Epithelial cell of esophagus (primary cell): ENCODE measurements around the gene NR3C2.
"Not testable (repeated sequence)": the region's sequence is repeated elsewhere in the genome, so short reads cannot be mapped to it uniquely, and the experiment has no call there.

ENCODE experiments used
- DNase-seq: peaks from one replicate; pipeline ENCODE4 v3.0.0; 2010; ENCODE audit warnings: low read depth
- H3K4me3 ChIP-seq: 2 replicates; pipeline ENCODE4 v1.5.1; 2011; ENCODE audit warnings: mild to moderate bottlenecking, low read length, control low read depth
- TF ChIP-seq, protein P1 (sequence below): IDR thresholded peaks from 2 replicates; pipeline ENCODE4 v1.5.1; 2011; ENCODE audit warnings: low read depth, mild to moderate bottlenecking, low read length, control low read depth, inconsistent platforms; ENCODE audit not compliant: insufficient read depth; ENCODE audit errors: missing control alignments

Gene NR3C2

DNA sequence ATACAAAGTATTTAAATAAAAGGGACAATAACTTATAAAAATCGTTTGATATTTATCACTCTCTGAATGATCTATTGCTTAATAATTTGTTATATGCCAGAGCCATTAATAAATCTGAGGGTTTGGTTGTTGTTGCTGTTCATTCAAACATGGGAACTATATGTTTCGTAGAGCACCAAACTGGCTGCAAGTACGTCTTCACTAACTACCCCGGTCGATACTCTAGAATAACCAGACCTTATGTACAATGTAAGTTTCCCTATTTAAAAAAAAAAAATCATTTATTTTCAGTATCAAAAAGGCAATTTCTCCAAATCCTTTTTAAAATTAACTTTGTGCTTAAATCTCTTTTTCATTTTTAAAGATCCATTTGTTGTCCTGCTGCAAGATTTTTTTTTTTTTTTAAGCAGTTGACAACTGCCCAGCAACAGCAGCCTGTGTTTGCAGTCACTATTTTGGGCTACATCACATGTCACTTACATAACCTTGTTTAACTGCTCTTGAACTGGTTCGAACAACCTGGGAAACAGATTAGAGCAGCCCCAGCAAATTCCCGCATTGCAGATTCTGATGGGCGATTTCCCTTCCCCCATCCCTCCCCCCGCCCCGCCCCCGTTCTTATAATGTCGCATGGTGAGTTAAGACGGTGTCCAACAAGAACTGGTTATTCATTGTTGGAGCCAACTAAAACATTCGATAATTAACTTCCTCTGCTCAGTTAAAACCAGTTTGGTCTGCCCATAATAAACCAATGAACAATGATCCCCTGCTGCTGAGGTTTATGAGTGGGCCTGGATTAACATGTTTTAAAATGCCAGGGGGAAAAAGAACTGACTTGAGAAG, 238.9 kb downstream of the NR3C2 start:
- H3K4me3 ChIP-seq = no peak overlapping the region
- no peak for DNase-seq
- TF ChIP-seq, protein P1, sequence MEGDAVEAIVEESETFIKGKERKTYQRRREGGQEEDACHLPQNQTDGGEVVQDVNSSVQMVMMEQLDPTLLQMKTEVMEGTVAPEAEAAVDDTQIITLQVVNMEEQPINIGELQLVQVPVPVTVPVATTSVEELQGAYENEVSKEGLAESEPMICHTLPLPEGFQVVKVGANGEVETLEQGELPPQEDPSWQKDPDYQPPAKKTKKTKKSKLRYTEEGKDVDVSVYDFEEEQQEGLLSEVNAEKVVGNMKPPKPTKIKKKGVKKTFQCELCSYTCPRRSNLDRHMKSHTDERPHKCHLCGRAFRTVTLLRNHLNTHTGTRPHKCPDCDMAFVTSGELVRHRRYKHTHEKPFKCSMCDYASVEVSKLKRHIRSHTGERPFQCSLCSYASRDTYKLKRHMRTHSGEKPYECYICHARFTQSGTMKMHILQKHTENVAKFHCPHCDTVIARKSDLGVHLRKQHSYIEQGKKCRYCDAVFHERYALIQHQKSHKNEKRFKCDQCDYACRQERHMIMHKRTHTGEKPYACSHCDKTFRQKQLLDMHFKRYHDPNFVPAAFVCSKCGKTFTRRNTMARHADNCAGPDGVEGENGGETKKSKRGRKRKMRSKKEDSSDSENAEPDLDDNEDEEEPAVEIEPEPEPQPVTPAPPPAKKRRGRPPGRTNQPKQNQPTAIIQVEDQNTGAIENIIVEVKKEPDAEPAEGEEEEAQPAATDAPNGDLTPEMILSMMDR = no peak

DNA sequence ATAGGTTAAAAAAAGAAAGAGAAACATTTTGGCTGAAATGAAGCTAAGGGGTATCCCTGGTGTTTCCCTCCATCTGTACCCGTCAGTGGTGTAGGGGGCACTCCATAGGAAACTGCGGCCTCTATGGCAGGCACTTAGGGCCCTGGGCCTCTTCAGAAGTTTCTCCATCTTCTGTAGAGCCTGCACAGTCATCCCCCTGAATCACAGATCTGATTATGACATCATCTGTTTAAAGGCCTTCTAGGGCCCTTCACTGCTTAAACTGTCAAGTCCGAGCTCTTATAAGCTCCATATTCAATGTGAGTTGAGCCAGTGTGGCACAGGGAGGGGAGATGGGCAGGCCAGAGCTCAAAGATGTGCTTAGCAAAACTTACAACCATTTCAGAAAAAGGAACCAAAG, 241.3 kb downstream of the NR3C2 start:
- DNase-seq = no peak
- TF ChIP-seq, protein P1 = no peak
- H3K4me3 ChIP-seq = no peak overlapping the region

DNA sequence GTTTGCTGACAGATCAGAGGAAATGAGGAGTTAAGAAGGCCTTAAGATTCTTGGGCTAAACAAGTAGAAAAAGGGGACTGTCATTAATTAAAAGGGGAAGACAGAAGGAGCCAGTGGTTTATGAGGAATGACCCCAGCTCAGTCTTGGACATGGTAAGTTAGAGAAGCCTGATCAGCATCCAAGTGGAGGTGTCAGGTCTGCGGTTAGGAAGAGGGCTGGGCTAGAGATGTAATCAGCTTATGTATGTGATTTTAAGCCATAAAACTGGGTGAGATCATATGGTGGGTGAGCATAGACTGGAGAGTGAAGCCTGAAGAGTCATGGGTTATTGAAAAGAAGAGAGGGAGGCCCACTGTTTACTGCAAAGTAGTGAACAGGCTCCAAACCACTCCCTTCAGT, 246.1 kb downstream of the NR3C2 start:
- no peak for DNase-seq
- H3K4me3 ChIP-seq = no peak overlapping the region
- TF ChIP-seq, protein P1 = no peak

DNA sequence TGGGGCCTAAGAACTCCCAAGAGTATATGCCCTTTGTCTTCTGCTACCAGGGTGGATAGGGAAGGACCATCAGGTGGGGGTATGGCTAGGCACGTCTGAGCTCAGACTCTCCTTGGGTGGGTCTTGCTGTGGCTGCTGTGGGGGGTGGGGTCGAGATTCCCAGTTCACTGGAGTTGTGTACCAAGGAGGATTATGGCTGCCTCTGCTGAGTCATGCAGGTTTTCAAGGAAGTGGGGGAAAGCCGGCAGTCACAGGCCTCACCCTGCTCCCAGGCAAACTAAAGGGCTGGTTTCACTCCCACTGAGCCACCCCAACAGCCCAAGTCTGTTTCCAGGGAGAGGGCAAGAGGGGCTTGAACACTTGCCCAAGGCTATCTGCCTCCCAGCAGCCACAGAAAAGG, 249.7 kb downstream of the NR3C2 start:
- no peak overlapping the region for H3K4me3 ChIP-seq
- DNase-seq = peak; percentile 18
- TF ChIP-seq, protein P1 = no peak

DNA sequence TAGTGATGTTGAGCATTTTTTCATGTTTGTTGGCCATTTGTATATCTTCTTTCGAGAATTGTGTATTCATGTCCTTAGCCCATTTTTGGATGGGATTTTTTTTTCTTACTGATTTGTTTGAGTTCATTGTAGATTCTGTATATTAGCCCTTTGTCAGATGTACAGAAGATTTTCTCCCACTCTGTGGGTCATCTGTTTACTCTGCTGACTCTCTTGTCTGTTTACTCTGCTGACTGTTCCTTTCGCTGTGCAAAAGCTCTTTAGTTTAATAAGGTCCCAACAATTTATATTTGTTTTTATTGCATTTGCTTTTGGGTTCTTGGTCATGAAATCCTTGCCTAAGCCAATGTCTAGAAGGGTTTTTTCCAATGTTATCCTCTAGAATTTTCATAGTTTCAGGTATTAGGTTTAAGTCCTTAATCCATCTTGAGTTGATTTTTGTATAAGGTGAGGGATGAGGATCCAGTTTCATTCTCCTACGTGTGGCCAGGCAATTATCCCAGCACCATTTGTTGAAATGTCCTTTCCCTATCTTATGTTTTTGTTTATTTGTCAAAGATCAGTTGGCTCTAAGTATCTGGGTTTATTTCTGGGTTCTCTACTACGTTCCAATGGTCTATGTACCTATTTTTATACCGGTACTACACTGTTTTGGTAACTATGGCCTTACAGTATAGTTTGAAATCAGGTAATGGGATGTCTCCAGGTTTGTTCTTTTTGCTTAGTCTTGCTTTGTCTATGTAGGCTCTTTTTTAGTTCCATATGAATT, 254.6 kb downstream of the NR3C2 start:
- H3K4me3 ChIP-seq, DNase-seq: not testable (repeated sequence)

DNA sequence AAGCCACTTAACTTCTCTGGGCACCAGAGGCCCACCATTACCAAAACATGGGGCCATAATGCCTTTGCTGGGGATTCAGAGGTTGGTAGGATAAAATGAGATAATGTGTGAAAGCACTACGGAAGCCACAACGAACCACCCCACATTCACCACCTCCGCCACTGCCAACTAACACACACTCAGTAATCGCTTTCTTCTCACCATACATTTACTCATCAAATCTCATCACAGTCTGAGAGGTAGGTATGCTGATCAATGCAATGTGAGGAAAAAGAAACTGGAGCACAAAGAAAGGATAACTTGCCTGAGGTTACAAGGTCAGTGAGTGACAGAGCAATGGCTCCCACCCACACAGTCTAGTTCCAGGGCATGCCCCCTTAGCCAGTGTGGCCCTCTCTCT, 257.3 kb downstream of the NR3C2 start:
- TF ChIP-seq, protein P1 = no peak
- H3K4me3 ChIP-seq = no peak overlapping the region
- no peak for DNase-seq

DNA sequence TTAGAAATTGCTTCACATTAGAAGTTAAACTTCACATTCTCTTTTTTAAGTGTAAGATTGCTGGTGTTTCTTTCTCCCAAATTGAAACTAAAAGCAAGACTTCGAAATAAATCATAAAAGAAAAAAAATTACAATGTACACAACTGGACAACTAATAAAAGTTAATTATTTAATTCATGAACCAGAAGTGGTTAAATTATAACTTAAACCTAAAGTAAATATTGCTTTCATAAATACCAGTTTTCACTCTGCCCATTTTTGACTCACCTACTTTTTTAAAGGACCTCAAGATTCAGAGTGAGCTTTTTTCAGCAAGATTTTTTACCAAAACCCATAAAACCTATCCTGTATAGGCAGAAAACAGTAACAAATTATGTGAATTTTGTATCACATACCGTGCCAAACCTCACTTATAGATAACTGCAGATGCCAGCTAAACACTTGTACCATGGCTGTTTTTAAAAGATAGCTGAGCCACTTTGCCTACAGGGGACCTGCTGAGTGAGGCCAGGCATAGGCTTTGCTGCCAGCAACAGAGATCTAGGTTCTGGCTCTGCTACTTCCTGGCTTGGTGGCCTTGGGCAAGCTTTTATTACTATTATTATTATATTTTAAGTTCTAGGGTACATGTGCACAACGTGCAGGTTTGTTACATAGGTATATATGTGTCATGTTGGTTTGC, 259.8 kb downstream of the NR3C2 start:
- TF ChIP-seq, protein P1 = no peak
- no peak overlapping the region for H3K4me3 ChIP-seq
- no peak for DNase-seq
